Liver (tissue), 9 donors: Measurements from ENCODE around the gene RPL5. TPM values are rescaled to one million over a fixed set of nuclear protein-coding genes. Genes with fewer than 3 reads are reported as not detected.

Experiments
- DNase-seq: peaks from one replicate; pipeline ENCODE4 v3.0.0-alpha.2; 2017; ENCODE audit warnings: low spot score
- H3K27ac ChIP-seq, 2 donors: one replicate each; pipeline ENCODE4 v1.7.0; 2013; ENCODE audit warnings: inconsistent platforms in 2 of 2, low read length in 2 of 2, control low read depth in 1 of 2, low read depth in 1 of 2, mild to moderate bottlenecking in 1 of 2
- H3K27me3 ChIP-seq, 4 donors: one replicate each; pipeline versions ENCODE4 v1.6.1 to v1.7.0; 2013; ENCODE audit warnings: low read length in 3 of 4, inconsistent platforms in 1 of 4, mild to moderate bottlenecking in 1 of 4, moderate library complexity in 1 of 4; ENCODE audit not compliant: control insufficient read depth in 4 of 4, insufficient read depth in 4 of 4
- H3K36me3 ChIP-seq, 4 donors: one replicate each; pipeline versions ENCODE4 v1.6.1 to v1.7.0; 2013; ENCODE audit warnings: low read length in 3 of 4, mild to moderate bottlenecking in 3 of 4, low read depth in 1 of 4, moderate library complexity in 1 of 4; ENCODE audit not compliant: control insufficient read depth in 4 of 4, insufficient read depth in 3 of 4
- H3K4me1 ChIP-seq, 4 donors: one replicate each; pipeline versions ENCODE4 v1.6.1 to v1.7.0; 2013; ENCODE audit warnings: low read length in 3 of 4, mild to moderate bottlenecking in 3 of 4, moderate library complexity in 1 of 4; ENCODE audit not compliant: control insufficient read depth in 4 of 4, insufficient read depth in 4 of 4
- H3K4me3 ChIP-seq, 3 donors: one replicate each; pipeline versions ENCODE4 v1.6.1 to v1.7.0; 2013; ENCODE audit warnings: low read length in 3 of 3, control low read depth in 1 of 3, low read depth in 1 of 3, mild to moderate bottlenecking in 1 of 3
- H3K9ac ChIP-seq, 2 donors: one replicate each; pipeline ENCODE4 v1.7.0; 2013; ENCODE audit warnings: low read length in 2 of 2, mild to moderate bottlenecking in 2 of 2, moderate library complexity in 2 of 2, control low read depth in 1 of 2, low read depth in 1 of 2
- H3K9me3 ChIP-seq, 4 donors: one replicate each; pipeline versions ENCODE4 v1.6.1 to v1.7.0; 2013; ENCODE audit warnings: low read length in 3 of 4; ENCODE audit not compliant: control insufficient read depth in 4 of 4
- ATF3 ChIP-seq: IDR thresholded peaks from 2 replicates; pipeline ENCODE4 v1.6.1; 2016; ENCODE audit warnings: antibody characterized with exemption
- CTCF ChIP-seq: fragments of 150-350 bp; IDR thresholded peaks from 2 replicates; pipeline ENCODE4 v1.5.1; 2017; ENCODE audit warnings: improper control_type of control experiment, low read depth, low read length; ENCODE audit not compliant: missing input control
- FOXA1 ChIP-seq: IDR thresholded peaks from 2 replicates; pipeline ENCODE4 v1.6.1; 2016; ENCODE audit warnings: antibody characterized with exemption
- FOXA2 ChIP-seq: IDR thresholded peaks from 2 replicates; pipeline ENCODE4 v1.6.1; 2016; ENCODE audit warnings: antibody characterized with exemption
- GABPA ChIP-seq, 2 donors: IDR thresholded peaks in 1 of 2; conservative IDR thresholded peaks in 1 of 2; 2 replicates each; pipeline ENCODE4 v1.6.1; 2016; ENCODE audit warnings: antibody characterized with exemption in 2 of 2, mild to moderate bottlenecking in 1 of 2, moderate library complexity in 1 of 2
- HNF4A ChIP-seq, 2 donors: conservative IDR thresholded peaks; 2 replicates each; pipeline ENCODE4 v1.6.1; 2016; ENCODE audit warnings: antibody characterized with exemption in 2 of 2, mild to moderate bottlenecking in 2 of 2
- HNF4G ChIP-seq: IDR thresholded peaks from 2 replicates; pipeline ENCODE4 v1.6.1; 2016; ENCODE audit warnings: antibody characterized with exemption
- JUND ChIP-seq, 2 donors: IDR thresholded peaks; 2 replicates each; pipeline ENCODE4 v1.6.1; 2016; ENCODE audit warnings: antibody characterized with exemption in 2 of 2
- MAX ChIP-seq: IDR thresholded peaks from 2 replicates; pipeline ENCODE4 v1.6.1; 2016; ENCODE audit warnings: antibody characterized with exemption
- NR2F2 ChIP-seq: IDR thresholded peaks from 2 replicates; pipeline ENCODE4 v1.6.1; 2016; ENCODE audit warnings: antibody characterized with exemption
- RAD21 ChIP-seq, 2 donors: IDR thresholded peaks; 2 replicates each; pipeline ENCODE4 v1.6.1; 2016; ENCODE audit warnings: antibody characterized with exemption in 2 of 2, mild to moderate bottlenecking in 2 of 2
- REST ChIP-seq: IDR thresholded peaks from 2 replicates; pipeline ENCODE4 v1.6.1; 2016; ENCODE audit warnings: antibody characterized with exemption, mild to moderate bottlenecking
- SP1 ChIP-seq: IDR thresholded peaks from 2 replicates; pipeline ENCODE4 v1.6.1; 2018; ENCODE audit warnings: antibody characterized with exemption, mild to moderate bottlenecking
- YY1 ChIP-seq: IDR thresholded peaks from 2 replicates; pipeline ENCODE4 v1.6.1; 2016; ENCODE audit warnings: antibody characterized with exemption, mild to moderate bottlenecking
- ZBTB33 ChIP-seq: IDR thresholded peaks from 2 replicates; pipeline ENCODE4 v1.6.1; 2016; ENCODE audit warnings: antibody characterized with exemption
- WGBS: extraction: QIAGEN DNeasy Blood & Tissue Kit; methylation state at CpG from one replicate; pipeline ENCODE4 v1.1.7; 2013; 5-methylcytosine and 5-hydroxymethylcytosine counted together
- polyA plus RNA-seq, 2 donors: library from polyadenylated mRNA; stranded (reverse) in 1 of 2; unstranded in 1 of 2; fragments of 200-250 nt in 1 of 2; fragments of >200 nt in 1 of 2; fragmentation: Nextera tagmentation in 1 of 2; extraction: Ambion mirVana in 1 of 2; gene quantifications; one replicate each; pipeline versions ENCODE4 v1.2.1 to v1.2.3, GENCODE V29; 2013 to 2015
- total RNA-seq, 2 donors: library from RNA; depleted of rRNA; stranded (reverse); fragments of >200 nt; gene quantifications; one replicate each; pipeline ENCODE4 v1.2.3, GENCODE V29; 2014
- donor health status: healthy.
- donor health status: healthy.
- donor health status: healthy.
- donor health status: healthy.
- donor health status: healthy.

RPL5 gene
- total and polyA plus RNA-seq, 4 donors = 336 to 765 (median 401) TPM

GRCh38 chr1:92862605-92863004 lies 30.8 kb downstream of the RPL5 start:
- 86% methylated on average over 4 of the region's 4 CpGs for WGBS
- Histone ChIP-seq H3K4me3 (no peak overlapping the region), H3K4me1 (peaks cover 0 to 11% (median 8%) of the 10 kb centered on the region in 4 donors), H3K9me3 (no peaks in the 10 kb centered on the region), H3K27me3 (no peaks in the 10 kb centered on the region), H3K36me3 (no peaks in the 10 kb centered on the region), H3K9ac (no peak overlapping the region), H3K27ac (no peak overlapping the region)
- no peak for DNase-seq
- TF ChIP-seq HNF4A (conservative IDR thresholded peaks at IDR 0.05) (no peak), YY1 (no peak), JUND (IDR thresholded peaks at IDR 0.05) (no peak), MAX (no peak), RAD21 (IDR thresholded peaks at IDR 0.05) (no peak), ZBTB33 (no peak), ATF3 (no peak), FOXA2 (no peak), NR2F2 (no peak), HNF4G (no peak), CTCF (no peak), REST (no peak), SP1 (no peak)

- no peak overlapping the region for H3K9ac ChIP-seq
- H3K36me3 ChIP-seq = no peaks in the 10 kb centered on the region
- no peaks in the 10 kb centered on the region for H3K4me1 ChIP-seq
- no peak for DNase-seq
- no peak overlapping the region for H3K4me3 ChIP-seq
- no peak for TF ChIP-seq GABPA (IDR thresholded peaks at IDR 0.05 in 1 of 2, conservative IDR thresholded peaks at IDR 0.05 in 1 of 2)
- TF ChIP-seq ATF3 = no peak
- no peak for TF ChIP-seq JUND (IDR thresholded peaks at IDR 0.05)
- TF ChIP-seq FOXA1 = no peak
- TF ChIP-seq HNF4G = no peak
- TF ChIP-seq REST = no peak
- H3K9me3 ChIP-seq = no peaks in the 10 kb centered on the region
- no peak overlapping the region for H3K27ac ChIP-seq
- H3K27me3 ChIP-seq = no peaks in the 10 kb centered on the region
Measured at GRCh38 chr1:92864131-92864530, 32.3 kb downstream of the RPL5 start.
